A673 (cell line): Measurements from ENCODE around the gene GNAT2. TPM values are rescaled to one million over a fixed set of nuclear protein-coding genes. Genes with fewer than 3 reads are reported as not detected.

Experiments
- BruUV-seq: library from RNA; stranded (reverse); fragments of 400-500 nt; replicated peaks from 2 replicates; lab custom pipeline; 2021; lab: Mats Ljungman, UMichigan
- CTCF ChIA-PET: fragments of 300-600 bp; sonication (Branson Sonifier 250); formaldehyde crosslinking; loops from one replicate; lab custom pipeline; 2022; ENCODE audit warnings: antibody characterized with exemption; lab: Charles Lee
- POLR2A ChIA-PET: fragments of 300-600 bp; sonication (Branson Sonifier 250); formaldehyde crosslinking; loops from one replicate; lab custom pipeline; 2022; ENCODE audit warnings: antibody characterized with exemption; ENCODE audit not compliant: low non-redundant PET; lab: Charles Lee
- DNase-seq: peaks from one replicate; pipeline ENCODE4 v3.0.0-alpha.2; 2015; ENCODE audit warnings: low spot score
- H3K27ac ChIP-seq: fragments of 200-600 bp; sonication (generic); 2 replicates; pipeline ENCODE4 v1.5.1; 2016; ENCODE audit warnings: mixed run types, low read depth, mild to moderate bottlenecking, mixed read lengths, antibody characterized with exemption, low read length; ENCODE audit not compliant: poor library complexity, severe bottlenecking
- H3K27me3 ChIP-seq: fragments of 200-600 bp; sonication (generic); replicated peaks from 2 replicates; pipeline ENCODE4 v1.6.1; 2017; ENCODE audit warnings: mixed run types, low read depth, mild to moderate bottlenecking, mixed read lengths, antibody characterized with exemption, low read length; ENCODE audit not compliant: insufficient read depth, poor library complexity
- H3K36me3 ChIP-seq: fragments of 200-600 bp; sonication (generic); 2 replicates; pipeline ENCODE4 v1.6.1; 2016; ENCODE audit warnings: mixed run types, mild to moderate bottlenecking, mixed read lengths, antibody characterized with exemption, low read length; ENCODE audit not compliant: insufficient read depth, poor library complexity, severe bottlenecking
- H3K4me1 ChIP-seq: fragments of 200-600 bp; sonication (generic); 2 replicates; pipeline ENCODE4 v1.6.1; 2017; ENCODE audit warnings: mixed run types, mild to moderate bottlenecking, mixed read lengths, antibody characterized with exemption, low read length; ENCODE audit not compliant: insufficient read depth, poor library complexity, severe bottlenecking
- H3K4me3 ChIP-seq: fragments of 200-600 bp; sonication (generic); 2 replicates; pipeline ENCODE4 v1.5.1; 2016; ENCODE audit warnings: low read depth, mixed run types, mild to moderate bottlenecking, mixed read lengths, low read length; ENCODE audit not compliant: poor library complexity, severe bottlenecking
- H3K9me3 ChIP-seq: fragments of 200-600 bp; sonication (generic); 2 replicates; pipeline ENCODE4 v1.6.1; 2016; ENCODE audit warnings: mixed run types, low read depth, mild to moderate bottlenecking, mixed read lengths, antibody characterized with exemption, low read length; ENCODE audit not compliant: poor library complexity, severe bottlenecking
- EZH2 ChIP-seq: fragments of 200-600 bp; sonication (generic); IDR thresholded peaks from 2 replicates; pipeline ENCODE4 v1.6.1; 2017; ENCODE audit warnings: borderline replicate concordance, low read depth, mild to moderate bottlenecking, mixed read lengths, antibody characterized with exemption, low read length; ENCODE audit not compliant: poor library complexity, severe bottlenecking
- intact Hi-C: fragments of 100-400 bp; cut with micrococcal nuclease; formaldehyde crosslinking; loops from one replicate; pipeline ENCODE4 v1.10.0; 2022; ENCODE audit not compliant: unreplicated experiment
- total RNA-seq: library from RNA; stranded (reverse); gene quantifications from 2 replicates; pipeline ENCODE4 v1.2.3, GENCODE V29; 2021
- TF ChIP-seq, protein P1 (sequence below): fragments of 300-800, 200-600 bp; sonication (generic); conservative IDR thresholded peaks from 2 replicates; pipeline ENCODE4 v1.5.1; 2017; ENCODE audit warnings: low read depth, mild to moderate bottlenecking, antibody characterized with exemption, low read length, moderate library complexity, mixed read lengths

Gene GNAT2
- total RNA-seq, 1 experiment from 2014 or later, result not detected

GRCh38 chr1:109622137-109622892, 2.9 kb upstream of the GNAT2 start:
- H3K4me3 ChIP-seq, result peak overlapping the region; percentile 88
- H3K9me3 ChIP-seq, result no peaks in the 10 kb centered on the region
- TF ChIP-seq, protein P1, sequence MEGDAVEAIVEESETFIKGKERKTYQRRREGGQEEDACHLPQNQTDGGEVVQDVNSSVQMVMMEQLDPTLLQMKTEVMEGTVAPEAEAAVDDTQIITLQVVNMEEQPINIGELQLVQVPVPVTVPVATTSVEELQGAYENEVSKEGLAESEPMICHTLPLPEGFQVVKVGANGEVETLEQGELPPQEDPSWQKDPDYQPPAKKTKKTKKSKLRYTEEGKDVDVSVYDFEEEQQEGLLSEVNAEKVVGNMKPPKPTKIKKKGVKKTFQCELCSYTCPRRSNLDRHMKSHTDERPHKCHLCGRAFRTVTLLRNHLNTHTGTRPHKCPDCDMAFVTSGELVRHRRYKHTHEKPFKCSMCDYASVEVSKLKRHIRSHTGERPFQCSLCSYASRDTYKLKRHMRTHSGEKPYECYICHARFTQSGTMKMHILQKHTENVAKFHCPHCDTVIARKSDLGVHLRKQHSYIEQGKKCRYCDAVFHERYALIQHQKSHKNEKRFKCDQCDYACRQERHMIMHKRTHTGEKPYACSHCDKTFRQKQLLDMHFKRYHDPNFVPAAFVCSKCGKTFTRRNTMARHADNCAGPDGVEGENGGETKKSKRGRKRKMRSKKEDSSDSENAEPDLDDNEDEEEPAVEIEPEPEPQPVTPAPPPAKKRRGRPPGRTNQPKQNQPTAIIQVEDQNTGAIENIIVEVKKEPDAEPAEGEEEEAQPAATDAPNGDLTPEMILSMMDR, result no peak
- TF ChIP-seq EZH2, result no peak
- DNase-seq, result no peak
- H3K27me3 ChIP-seq, result no peaks in the 10 kb centered on the region
- no TSS peak for BruUV-seq
- ChIA-PET CTCF (no interaction called here), POLR2A (no interaction called here)
- H3K36me3 ChIP-seq, result peaks cover 10% of the 10 kb centered on the region
- intact Hi-C loops, result loop anchor here (5.0 kb wide), 1 partner anchor 75 kb away; the partner anchor contains the start of gene GNAI3
- H3K4me1 ChIP-seq, result peaks cover 49% of the 10 kb centered on the region
- peak overlapping the region; percentile 92 for H3K27ac ChIP-seq

- POLR2A ChIA-PET, result no interaction called here
- DNase-seq, result no peak
- Histone ChIP-seq H3K9me3 (no peaks in the 10 kb centered on the region), H3K4me3 (peak overlapping the region; percentile 88), H3K36me3 (peaks cover 3% of the 10 kb centered on the region), H3K27ac (peak overlapping the region; percentile 92), H3K4me1 (peaks cover 49% of the 10 kb centered on the region), H3K27me3 (no peaks in the 10 kb centered on the region)
- BruUV-seq, result TSS peak; percentile 28
- CTCF ChIA-PET, result no interaction called here
- no peak for TF ChIP-seq EZH2
- TF ChIP-seq, protein P1, result no peak
- intact Hi-C loops, result loop anchor here (5.0 kb wide), 1 partner anchor 74 kb away; the partner anchor contains the start of gene GNAI3
Measured at GRCh38 chr1:109621379-109622136, 2.1 kb upstream of the GNAT2 start.

DNA sequence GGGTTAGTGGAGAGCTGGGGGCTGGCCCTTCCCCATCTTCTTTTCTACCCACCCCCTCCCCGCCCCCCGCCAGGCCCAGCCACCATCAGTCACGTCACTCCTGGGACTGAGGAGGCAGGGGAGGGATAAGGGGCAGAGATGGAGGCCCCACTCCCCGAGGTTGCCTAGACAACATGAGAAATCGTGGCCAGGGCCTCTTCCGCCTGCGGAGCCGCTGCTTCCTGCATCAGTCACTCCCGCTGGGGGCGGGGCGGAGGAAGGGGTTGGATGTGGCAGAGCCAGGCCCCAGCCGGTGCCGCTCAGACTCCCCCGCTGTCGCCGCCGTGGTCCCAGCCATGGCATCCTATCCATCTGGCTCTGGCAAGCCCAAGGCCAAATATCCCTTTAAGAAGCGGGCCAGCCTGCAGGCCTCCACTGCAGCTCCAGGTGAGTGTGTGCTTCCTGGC, 1.4 kb upstream of the GNAT2 start:
- BruUV-seq, result no TSS peak
- H3K9me3 ChIP-seq, result no peaks in the 10 kb centered on the region
- H3K27me3 ChIP-seq, result no peaks in the 10 kb centered on the region
- TF ChIP-seq, protein P1, result no peak
- no peak for TF ChIP-seq EZH2
- DNase-seq, result peak; percentile 98
- ChIA-PET CTCF (interaction anchor here (0.7 to 1.5 kb wide), 2 partner anchors 9 to 20 kb away, joined by 3 to 7 read pairs; no protein-coding TSS in a partner anchor), POLR2A (no interaction called here)
- no peaks in the 10 kb centered on the region for H3K36me3 ChIP-seq
- peak overlapping the region; percentile 92 for H3K27ac ChIP-seq
- peaks cover 49% of the 10 kb centered on the region for H3K4me1 ChIP-seq
- intact Hi-C loops, result loop anchor here (5.0 kb wide), 1 partner anchor 74 kb away; the partner anchor contains the start of gene GNAI3
- peak overlapping the region; percentile 88 for H3K4me3 ChIP-seq
